SK-N-DZ (cell line): ENCODE measurements around the gene ENTHD1.

Experiments
- small RNA-seq, 2 experiments: library from RNA; depleted of rRNA; stranded (forward); fragments of <200 nt; gene quantifications; one replicate each; pipeline ENCODE3, GENCODE V24; 2014

The ENTHD1 gene

Small RNA genes lying within 50 kb of the gene (small RNA-seq; reads per million reads assigned to genes)
- 0 reads per million in 2 experiments for gene RN7SKP210
